GM12878 (cell line): ENCODE measurements around the gene MBD2. TPM values are rescaled to one million over a fixed set of nuclear protein-coding genes. Genes with fewer than 3 reads are reported as not detected.

Source experiments
- ATAC-seq: fragments of 200-7000 bp; cut with Tn5 transposase; 3 replicates; pipeline ENCODE4 v1.9.1; 2020; ENCODE audit warnings: mild to moderate bottlenecking, moderate library complexity
- BruUV-seq: library from RNA; stranded (reverse); fragments of 400-500 nt; replicated peaks from 2 replicates; lab custom pipeline; 2021; lab: Mats Ljungman, UMichigan
- CTCF ChIA-PET: fragments of 300-600 bp; sonication (Branson Sonifier 250); formaldehyde crosslinking; extraction: SDS; loops from one replicate; lab custom pipeline; 2021; ENCODE audit warnings: inconsistent platforms; lab: Yijun Ruan, JAX
- POLR2A ChIA-PET: fragments of 350-600 bp; formaldehyde crosslinking; extraction: SDS; loops from one replicate; lab custom pipeline; 2021; ENCODE audit warnings: inconsistent platforms; lab: Charles Lee
- RAD21 ChIA-PET: fragments of 300-600 bp; sonication (Branson Sonifier 250); formaldehyde crosslinking; loops from one replicate; lab custom pipeline; 2023; ENCODE audit warnings: antibody characterized with exemption; ENCODE audit not compliant: unreplicated experiment; lab: Charles Lee
- SMC1A ChIA-PET: fragments of 300-600 bp; sonication (Branson Sonifier 250); formaldehyde crosslinking; loops from one replicate; lab custom pipeline; 2023; ENCODE audit not compliant: unreplicated experiment, uncharacterized antibody; lab: Charles Lee
- DNase-seq: peaks from one replicate; pipeline ENCODE4 v3.0.0-alpha.2; 2011; ENCODE audit warnings: low read depth, low spot score
- FAIRE-seq: peaks from 3 replicates; lab custom pipeline; 2011; peaks lifted over from hg19 to GRCh38; lab: Jason Lieb, UNC
- H2AFZ ChIP-seq: 2 replicates; pipeline ENCODE4 v1.6.0; 2011; ENCODE audit warnings: low read depth, low read length, control low read depth; ENCODE audit not compliant: control insufficient read depth
- H3K27ac ChIP-seq: 2 replicates; pipeline ENCODE4 v1.5.1; 2011; ENCODE audit warnings: control low read depth; ENCODE audit not compliant: control insufficient read depth, insufficient read depth
- H3K27me3 ChIP-seq, 2 experiments: replicated peaks in 1 of 2; 2 replicates each; pipeline versions ENCODE4 v1.6.0 to v1.6.1; 2011; ENCODE audit warnings: low read length in 1 of 2; ENCODE audit not compliant: control insufficient read depth in 2 of 2, insufficient read depth in 2 of 2
- H3K36me3 ChIP-seq, 2 experiments: 2 replicates each; pipeline ENCODE4 v1.5.1; 2011; ENCODE audit warnings: low read length in 1 of 2; ENCODE audit not compliant: control insufficient read depth in 2 of 2, insufficient read depth in 2 of 2
- H3K4me1 ChIP-seq: 2 replicates; pipeline ENCODE4 v1.6.1; 2011; ENCODE audit warnings: mild to moderate bottlenecking, low read length, moderate library complexity, mixed read lengths; ENCODE audit not compliant: control insufficient read depth, insufficient read depth
- H3K4me2 ChIP-seq: 2 replicates; pipeline ENCODE4 v1.6.0; 2011; ENCODE audit warnings: control low read depth; ENCODE audit not compliant: control insufficient read depth, insufficient read depth
- H3K4me3 ChIP-seq: fragments of 200-600 bp; sonication (generic); 2 replicates; pipeline ENCODE4 v1.5.1; 2016
- H3K79me2 ChIP-seq: 2 replicates; pipeline ENCODE4 v1.6.0; 2011; ENCODE audit warnings: low read length; ENCODE audit not compliant: control insufficient read depth, insufficient read depth
- H3K9ac ChIP-seq: 2 replicates; pipeline ENCODE4 v1.8.0; 2011; ENCODE audit warnings: low read length, control low read depth, mixed read lengths; ENCODE audit not compliant: control insufficient read depth, insufficient read depth
- H3K9me3 ChIP-seq: replicated peaks from 3 replicates; pipeline ENCODE4 v1.5.1; 2011; ENCODE audit warnings: mild to moderate bottlenecking, low read length; ENCODE audit not compliant: control insufficient read depth, insufficient read depth
- H4K20me1 ChIP-seq: 2 replicates; pipeline ENCODE4 v1.6.0; 2011; ENCODE audit not compliant: control insufficient read depth, insufficient read depth
- FOXM1 ChIP-seq: IDR thresholded peaks from 2 replicates; pipeline ENCODE4 v1.6.1; 2012; ENCODE audit warnings: low read depth, mild to moderate bottlenecking, inconsistent platforms, low read length, moderate library complexity
- IRF4 ChIP-seq: IDR thresholded peaks from 2 replicates; pipeline ENCODE4 v1.6.1; 2011; ENCODE audit warnings: low read depth, low read length
- IRF5 ChIP-seq: fragments of 450-650 bp; IDR thresholded peaks from 2 replicates; pipeline ENCODE4 v1.6.1; 2017; ENCODE audit warnings: borderline replicate concordance
- NRF1 ChIP-seq: conservative IDR thresholded peaks from 2 replicates; pipeline ENCODE4 v1.6.1; 2011; ENCODE audit warnings: mild to moderate bottlenecking, low read depth, low read length, improper control_type of control experiment
- POLR2AphosphoS2 ChIP-seq: IDR thresholded peaks from 2 replicates; pipeline ENCODE4 v1.6.1; 2011; ENCODE audit warnings: low read depth, mild to moderate bottlenecking, low read length, improper control_type of control experiment, moderate library complexity
- RAD21 ChIP-seq: IDR thresholded peaks from 2 replicates; pipeline ENCODE4 v1.6.1; 2011; ENCODE audit warnings: mild to moderate bottlenecking, low read depth, low read length, moderate library complexity; ENCODE audit not compliant: insufficient read depth
- RCOR1 ChIP-seq: conservative IDR thresholded peaks from 2 replicates; pipeline ENCODE4 v1.6.1; 2012; ENCODE audit warnings: low read depth, low read length, improper control_type of control experiment
- SRF ChIP-seq, 2 experiments: IDR thresholded peaks; 2 replicates each; pipeline ENCODE4 v1.6.1; 2011; ENCODE audit warnings: low read depth in 2 of 2, low read length in 2 of 2, mild to moderate bottlenecking in 1 of 2, moderate library complexity in 1 of 2
- WGBS: methylation state at CpG from one replicate; pipeline ENCODE4 v1.1.6; 2016; ENCODE audit warnings: low lambda C conversion rate; ENCODE audit not compliant: insufficient replicate concordance, insufficient coverage; ENCODE audit errors: missing lambda C conversion rate; 5-methylcytosine and 5-hydroxymethylcytosine counted together
- in situ Hi-C: fragments of 300-500 bp; cut with MboI; formaldehyde crosslinking; loops from 9 replicates; pipeline ENCODE4 v1.14.3; 2018; ENCODE audit warnings: mixed read lengths
- intact Hi-C: fragments of 100-400 bp; cut with micrococcal nuclease; formaldehyde crosslinking; loops from one replicate; pipeline ENCODE4 v1.14.2; 2022; ENCODE audit not compliant: unreplicated experiment
- polyA plus RNA-seq, 11 experiments: library from polyadenylated mRNA; depleted of rRNA in 4 of 11; unstranded in 6 of 11; stranded (reverse) in 5 of 11; fragments of >200 nt; fragmentation: Nextera tagmentation in 4 of 11; fragmentation: Illumina TruSeq in 1 of 11; extraction: Ambion mirVana in 4 of 11; extraction: Trizol in 1 of 11; gene quantifications; 1 replicate in 1 of 11; 2 replicates in 10 of 11; pipeline versions ENCODE4 v1.2.1 to v1.2.3, GENCODE V29; 2011 to 2016; ENCODE audit warnings: inconsistent platforms in 2 of 11, missing spikeins in 2 of 11, low read depth in 1 of 11
- total RNA-seq, 4 experiments: library from RNA; depleted of rRNA in 3 of 4; stranded (reverse); fragments of >200 nt in 3 of 4; fragmentation: Illumina TruSeq in 1 of 4; extraction: Trizol in 1 of 4; gene quantifications; 2 replicates each; pipeline versions ENCODE4 v1.2.1 to v1.2.3, GENCODE V29; 2013 to 2021

The MBD2 gene
- total and polyA plus RNA-seq, 10 of the 15 experiments (the other 5 are each of a cell fraction or from before 2014, with no cell fraction given): 24.1 to 276 (median 57.9) TPM

- Histone ChIP-seq H3K9ac (no peak overlapping the region), H4K20me1 (no peaks in the 10 kb centered on the region), H3K36me3 (no peaks in the 10 kb centered on the region), H3K4me1 (no peaks in the 10 kb centered on the region), H3K4me3 (no peak overlapping the region), H3K9me3 (no peaks in the 10 kb centered on the region; the same call in 2 of the 3 replicates), H2AFZ (no peak overlapping the region), H3K79me2 (no peaks in the 10 kb centered on the region), H3K27me3 (no peaks in the 10 kb centered on the region; a peak in 1 of 4 replicates), H3K27ac (no peak overlapping the region), H3K4me2 (no peak overlapping the region)
- 56% methylated on average over 7 of the region's 7 CpGs for WGBS
- in situ Hi-C loops (no loop called here), intact Hi-C loops (no loop called here)
- ATAC-seq (no peak), DNase-seq (no peak), FAIRE-seq (no peak)
- ChIA-PET CTCF (interaction anchor here (0.5 to 3.0 kb wide), 7 partner anchors 11 to 1978 kb away, joined by 3 to 16 read pairs (median 4); partner anchors contain the start of genes MBD2 and POLI), POLR2A (interaction anchor here (0.9 kb wide), 1 partner anchor 9 kb away, joined by 3 read pairs; no protein-coding TSS in a partner anchor), SMC1A (interaction anchor here (1.2 to 3.4 kb wide), 3 partner anchors 9 to 32 kb away, joined by 3 to 10 read pairs (median 5); no protein-coding TSS in a partner anchor), RAD21 (interaction anchor here (1.5 kb wide), 1 partner anchor 13 kb away, joined by 5 read pairs; the partner anchor contains the start of gene MBD2)
- no TSS peak for BruUV-seq
- TF ChIP-seq RAD21: no peak
- no peak for TF ChIP-seq FOXM1
Observed at GRCh38 chr18:54238173-54238936, 13.9 kb upstream of the MBD2 start.

- RAD21 ChIA-PET: no interaction called here
- no peak overlapping the region for H3K9ac ChIP-seq
- H3K4me3 ChIP-seq: no peak overlapping the region
- no peaks in the 10 kb centered on the region for H3K79me2 ChIP-seq
- H3K27ac ChIP-seq: no peak overlapping the region
- H3K4me2 ChIP-seq: no peak overlapping the region
- no peak for FAIRE-seq
- CTCF ChIA-PET: no interaction called here
- intact Hi-C loops (no loop called here), in situ Hi-C loops (no loop called here)
- SMC1A ChIA-PET: no interaction called here
- no peaks in the 10 kb centered on the region for H4K20me1 ChIP-seq
- ATAC-seq: no peak
- WGBS: 83% methylated on average over 8 of the region's 8 CpGs
- H3K27me3 ChIP-seq: no peaks in the 10 kb centered on the region; a peak in 1 of 4 replicates
- no peak for DNase-seq
- TF ChIP-seq NRF1 (no peak), IRF5 (no peak), SRF (IDR thresholded peaks at IDR 0.05; ENCODE audit: low read depth in 2 of 2, low read length in 2 of 2) (no peak), IRF4 (no peak), RCOR1 (no peak), POLR2AphosphoS2 (no peak)
- H3K36me3 ChIP-seq: no peaks in the 10 kb centered on the region
- no peaks in the 10 kb centered on the region; the same call in 2 of the 3 replicates for H3K9me3 ChIP-seq
- no peaks in the 10 kb centered on the region for H3K4me1 ChIP-seq
- BruUV-seq: no TSS peak
- POLR2A ChIA-PET: no interaction called here
- no peak overlapping the region for H2AFZ ChIP-seq
Observed at GRCh38 chr18:54235871-54236270, 11.4 kb upstream of the MBD2 start.
